ENCODE measurements around the gene SYCE1L.
A peak's percentile ranks its signal among the peaks of the same experiment; 100 is the strongest.

The SYCE1L gene

DNA sequence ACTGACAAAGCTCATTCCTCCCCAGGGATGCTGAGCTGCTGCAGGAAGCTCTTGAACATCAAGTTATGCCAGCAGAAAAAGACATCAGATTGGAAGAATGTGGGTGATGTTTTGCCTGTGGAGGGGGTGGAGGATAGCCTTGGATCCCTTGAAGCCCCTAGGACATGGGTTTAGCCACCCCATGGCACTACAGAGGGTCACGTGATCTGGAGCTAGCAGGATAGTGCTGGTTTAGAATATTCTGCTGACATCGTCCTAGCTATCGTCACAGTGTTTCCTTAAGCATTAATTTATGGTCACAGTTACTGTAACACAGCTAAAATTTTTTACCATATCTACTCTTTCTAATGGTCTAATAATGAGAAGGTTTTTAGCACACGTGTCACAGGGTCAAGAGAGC lies 28.4 kb upstream of the SYCE1L start:
- H3K18ac ChIP-seq (ENCODE audit: low read length), result no peak overlapping the region
- H4K8ac ChIP-seq (ENCODE audit: low read depth, low read length), result no peak overlapping the region
- no peaks in the 10 kb centered on the region for H3K79me1 ChIP-seq (ENCODE audit: low read length)
- H4K91ac ChIP-seq (ENCODE audit: low read depth, low read length), result no peak overlapping the region
- no peaks in the 10 kb centered on the region for H3K79me2 ChIP-seq (ENCODE audit: control insufficient read depth, insufficient read depth, low read length, poor library complexity)
- H3K23ac ChIP-seq (ENCODE audit: low read length), result no peak overlapping the region
- no peak overlapping the region for H3K4me2 ChIP-seq (ENCODE audit: low read length)
- no peak overlapping the region for H3K4ac ChIP-seq (ENCODE audit: low read depth, low read length)
- no peaks in the 10 kb centered on the region for H3K27me3 ChIP-seq (ENCODE audit: insufficient read depth, low read length)
- no CpG with 5 or more reads among the region's 4 CpGs for WGBS (ENCODE audit: extremely low coverage, insufficient coverage, insufficient read length)
- no peak overlapping the region for H2BK12ac ChIP-seq (ENCODE audit: low read length)
- H2AFZ ChIP-seq (ENCODE audit: insufficient read depth, low read length, poor library complexity), result no peak overlapping the region
- H3K27ac ChIP-seq (ENCODE audit: low read depth, low read length), result no peak overlapping the region
- H3K14ac ChIP-seq (ENCODE audit: low read length), result no peak overlapping the region
- no peaks in the 10 kb centered on the region for H3K36me3 ChIP-seq (ENCODE audit: control insufficient read depth in 1 of 2, insufficient read depth in 2 of 2, low read length in 2 of 2)
- no peaks in the 10 kb centered on the region for H3K9me3 ChIP-seq (ENCODE audit: insufficient read depth, low read depth, low read length)
- H2BK5ac ChIP-seq (ENCODE audit: low read depth, low read length, poor library complexity), result no peak overlapping the region
- H3K4me3 ChIP-seq (ENCODE audit: low read depth, low read length), result no peak overlapping the region
- H2AK5ac ChIP-seq (ENCODE audit: low read length), result no peak overlapping the region
- H2BK120ac ChIP-seq (ENCODE audit: insufficient read depth, low read length, poor library complexity), result no peak overlapping the region
- H3K9ac ChIP-seq (ENCODE audit: low read length), result peak overlapping the region; percentile 3
- no peaks in the 10 kb centered on the region for H3K4me1 ChIP-seq (ENCODE audit: control insufficient read depth in 1 of 2, insufficient read depth in 2 of 2, low read length in 2 of 2)
- DNase-seq, result no peak
- no peak overlapping the region for H4K12ac ChIP-seq (ENCODE audit: low read depth, low read length)

DNA sequence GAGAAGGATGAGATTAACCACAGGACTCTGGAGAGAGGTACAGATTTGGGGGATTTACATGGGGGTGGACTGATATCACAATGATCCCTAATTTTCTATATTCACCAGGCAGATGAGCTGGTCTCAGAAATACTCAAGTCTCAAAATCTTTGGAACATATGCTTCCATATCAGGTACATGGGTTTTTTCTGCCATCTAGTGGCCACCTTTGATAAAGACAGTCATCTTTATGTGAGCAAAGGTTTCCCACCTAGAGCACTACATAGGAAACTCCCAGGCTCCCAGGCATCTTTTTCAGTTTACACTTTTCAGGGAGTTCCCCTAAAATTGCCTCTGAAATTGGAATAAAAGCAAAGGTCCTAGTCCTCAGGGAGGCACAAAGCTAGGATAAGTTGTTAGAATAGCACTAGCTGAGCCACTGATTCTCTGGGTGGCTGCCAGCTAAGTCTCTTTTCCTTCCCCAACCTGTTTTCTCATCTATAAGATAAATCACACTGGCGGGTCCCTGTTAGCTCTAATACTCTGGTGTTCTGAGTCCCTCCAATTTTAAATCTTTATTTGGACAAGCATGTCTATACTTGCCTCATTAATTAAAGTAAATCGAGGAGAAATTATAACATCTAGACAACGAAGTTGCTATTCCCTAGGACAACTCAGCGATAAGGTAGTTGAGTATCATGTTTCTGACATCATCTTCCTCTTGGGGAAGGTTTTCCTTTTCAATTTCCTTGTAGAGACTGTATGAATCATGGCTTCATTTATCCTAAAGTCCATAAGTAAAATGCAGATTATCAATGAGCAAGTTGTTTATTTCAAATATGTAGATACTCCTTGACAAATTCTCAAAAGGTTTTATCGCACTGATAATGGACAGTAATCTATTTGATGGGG lies 27.2 kb upstream of the SYCE1L start:
- H4K91ac ChIP-seq (ENCODE audit: low read depth, low read length), result no peak overlapping the region
- H4K12ac ChIP-seq (ENCODE audit: low read depth, low read length), result no peak overlapping the region
- H3K79me2 ChIP-seq (ENCODE audit: control insufficient read depth, insufficient read depth, low read length, poor library complexity), result no peaks in the 10 kb centered on the region
- no peak overlapping the region for H2AFZ ChIP-seq (ENCODE audit: insufficient read depth, low read length, poor library complexity)
- H3K4me1 ChIP-seq (ENCODE audit: control insufficient read depth in 1 of 2, insufficient read depth in 2 of 2, low read length in 2 of 2), result no peaks in the 10 kb centered on the region
- no peak overlapping the region for H3K9ac ChIP-seq (ENCODE audit: low read length)
- H3K79me1 ChIP-seq (ENCODE audit: low read length), result no peaks in the 10 kb centered on the region
- H3K36me3 ChIP-seq (ENCODE audit: control insufficient read depth in 1 of 2, insufficient read depth in 2 of 2, low read length in 2 of 2), result no peaks in the 10 kb centered on the region
- no peak overlapping the region for H3K23ac ChIP-seq (ENCODE audit: low read length)
- H2AK5ac ChIP-seq (ENCODE audit: low read length), result no peak overlapping the region
- no peak overlapping the region for H2BK5ac ChIP-seq (ENCODE audit: low read depth, low read length, poor library complexity)
- no peak overlapping the region for H3K4ac ChIP-seq (ENCODE audit: low read depth, low read length)
- H3K4me3 ChIP-seq (ENCODE audit: low read depth, low read length), result no peak overlapping the region
- no peaks in the 10 kb centered on the region for H3K27me3 ChIP-seq (ENCODE audit: insufficient read depth, low read length)
- no peak overlapping the region for H2BK12ac ChIP-seq (ENCODE audit: low read length)
- peak; percentile 46 to 87 for DNase-seq
- WGBS (ENCODE audit: extremely low coverage, insufficient coverage, insufficient read length), result no CpG with 5 or more reads among the region's 5 CpGs
- no peak overlapping the region for H4K8ac ChIP-seq (ENCODE audit: low read depth, low read length)
- no peak overlapping the region for H3K14ac ChIP-seq (ENCODE audit: low read length)
- no peaks in the 10 kb centered on the region for H3K9me3 ChIP-seq (ENCODE audit: insufficient read depth, low read depth, low read length)
- no peak overlapping the region for H3K4me2 ChIP-seq (ENCODE audit: low read length)
- H3K18ac ChIP-seq (ENCODE audit: low read length), result no peak overlapping the region
- H2BK120ac ChIP-seq (ENCODE audit: insufficient read depth, low read length, poor library complexity), result no peak overlapping the region
- H3K27ac ChIP-seq (ENCODE audit: low read depth, low read length), result no peak overlapping the region

DNA sequence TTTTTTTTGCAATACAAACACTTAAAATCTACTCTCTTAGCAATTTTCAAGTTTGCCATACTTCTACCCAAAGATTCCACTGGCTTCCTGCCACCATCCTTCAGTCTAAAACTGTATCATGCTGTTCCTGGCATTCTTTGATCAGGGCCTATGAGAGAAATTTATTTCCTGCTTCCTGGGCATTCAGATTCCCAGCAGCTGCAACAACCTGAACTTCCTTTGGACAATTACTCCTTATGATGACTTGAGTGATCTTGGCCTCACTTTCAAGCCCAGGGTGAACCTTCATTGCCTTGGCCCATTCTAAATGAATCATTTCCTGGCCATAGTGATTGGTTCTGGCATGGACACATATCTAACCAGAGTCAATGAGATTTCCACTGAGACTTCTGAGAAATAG lies 26.3 kb upstream of the SYCE1L start:
- Histone ChIP-seq H4K8ac (ENCODE audit: low read depth, low read length) (no peak overlapping the region), H3K79me1 (ENCODE audit: low read length) (no peaks in the 10 kb centered on the region)

DNA sequence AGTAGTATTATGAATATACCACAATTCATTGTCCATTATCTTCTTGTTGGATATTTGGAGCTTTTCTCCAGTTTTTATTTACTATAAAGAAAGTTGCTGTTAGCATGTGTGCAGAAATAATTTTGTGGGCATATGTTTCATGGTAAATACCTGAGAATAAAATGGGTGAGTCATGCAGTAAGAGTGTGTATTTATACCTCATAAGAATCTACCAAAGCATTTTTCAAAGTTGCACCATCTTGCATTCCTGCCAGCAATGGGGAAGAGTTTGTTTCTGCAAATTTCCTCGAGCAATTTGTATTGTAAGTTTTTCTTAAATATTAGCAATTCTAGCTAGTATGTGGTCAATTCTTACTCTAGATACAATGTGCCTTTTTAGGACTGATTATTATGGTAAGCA lies 16.1 kb upstream of the SYCE1L start:
- H2AK5ac ChIP-seq (ENCODE audit: low read length), result no peak overlapping the region

More for the DNA sequence above, 26.3 kb upstream of the SYCE1L start:
- H3K4me2 ChIP-seq (ENCODE audit: low read length), result no peak overlapping the region
- H2BK120ac ChIP-seq (ENCODE audit: insufficient read depth, low read length, poor library complexity), result no peak overlapping the region
- no peak overlapping the region for H3K4ac ChIP-seq (ENCODE audit: low read depth, low read length)
- H3K23ac ChIP-seq (ENCODE audit: low read length), result no peak overlapping the region
- H3K4me3 ChIP-seq (ENCODE audit: low read depth, low read length), result no peak overlapping the region
- H3K4me1 ChIP-seq (ENCODE audit: control insufficient read depth in 1 of 2, insufficient read depth in 2 of 2, low read length in 2 of 2), result no peaks in the 10 kb centered on the region
- H4K12ac ChIP-seq (ENCODE audit: low read depth, low read length), result no peak overlapping the region
- no peak overlapping the region for H2AFZ ChIP-seq (ENCODE audit: insufficient read depth, low read length, poor library complexity)
- no peak overlapping the region for H2BK5ac ChIP-seq (ENCODE audit: low read depth, low read length, poor library complexity)
- H3K79me2 ChIP-seq (ENCODE audit: control insufficient read depth, insufficient read depth, low read length, poor library complexity), result no peaks in the 10 kb centered on the region
- no peak for DNase-seq
- no peaks in the 10 kb centered on the region for H3K36me3 ChIP-seq (ENCODE audit: control insufficient read depth in 1 of 2, insufficient read depth in 2 of 2, low read length in 2 of 2)
- no peak overlapping the region for H2BK12ac ChIP-seq (ENCODE audit: low read length)
- no peak overlapping the region for H4K91ac ChIP-seq (ENCODE audit: low read depth, low read length)
- H3K9ac ChIP-seq (ENCODE audit: low read length), result no peak overlapping the region
- H3K9me3 ChIP-seq (ENCODE audit: insufficient read depth, low read depth, low read length), result no peaks in the 10 kb centered on the region
- H3K27me3 ChIP-seq (ENCODE audit: insufficient read depth, low read length), result no peaks in the 10 kb centered on the region
- no peak overlapping the region for H3K27ac ChIP-seq (ENCODE audit: low read depth, low read length)
- H2AK5ac ChIP-seq (ENCODE audit: low read length), result no peak overlapping the region
- H3K18ac ChIP-seq (ENCODE audit: low read length), result no peak overlapping the region
- H3K14ac ChIP-seq (ENCODE audit: low read length), result no peak overlapping the region

More for the DNA sequence above, 16.1 kb upstream of the SYCE1L start:
- no CpG with 5 or more reads among the region's 1 CpG for WGBS (ENCODE audit: extremely low coverage, insufficient coverage, insufficient read length)
- no peak overlapping the region for H3K4ac ChIP-seq (ENCODE audit: low read depth, low read length)
- H3K9me3 ChIP-seq (ENCODE audit: insufficient read depth, low read depth, low read length), result no peaks in the 10 kb centered on the region
- no peak overlapping the region for H3K9ac ChIP-seq (ENCODE audit: low read length)
- H3K23ac ChIP-seq (ENCODE audit: low read length), result no peak overlapping the region
- no peak overlapping the region for H3K27ac ChIP-seq (ENCODE audit: low read depth, low read length)
- no peak overlapping the region for H2BK12ac ChIP-seq (ENCODE audit: low read length)
- no peak overlapping the region for H2BK120ac ChIP-seq (ENCODE audit: insufficient read depth, low read length, poor library complexity)
- no peak overlapping the region for H3K18ac ChIP-seq (ENCODE audit: low read length)
- DNase-seq, result peak; percentile 4 to 43
- H3K79me1 ChIP-seq (ENCODE audit: low read length), result no peaks in the 10 kb centered on the region
- H4K8ac ChIP-seq (ENCODE audit: low read depth, low read length), result no peak overlapping the region
- no peaks in the 10 kb centered on the region for H3K36me3 ChIP-seq (ENCODE audit: control insufficient read depth in 1 of 2, insufficient read depth in 2 of 2, low read length in 2 of 2)
- no peak overlapping the region for H4K12ac ChIP-seq (ENCODE audit: low read depth, low read length)
- H3K4me1 ChIP-seq (ENCODE audit: control insufficient read depth in 1 of 2, insufficient read depth in 2 of 2, low read length in 2 of 2), result no peaks in the 10 kb centered on the region
- H3K27me3 ChIP-seq (ENCODE audit: insufficient read depth, low read length), result no peaks in the 10 kb centered on the region
- H2AFZ ChIP-seq (ENCODE audit: insufficient read depth, low read length, poor library complexity), result no peak overlapping the region
- no peaks in the 10 kb centered on the region for H3K79me2 ChIP-seq (ENCODE audit: control insufficient read depth, insufficient read depth, low read length, poor library complexity)
- H3K4me2 ChIP-seq (ENCODE audit: low read length), result no peak overlapping the region
- H4K91ac ChIP-seq (ENCODE audit: low read depth, low read length), result no peak overlapping the region
- no peak overlapping the region for H2BK5ac ChIP-seq (ENCODE audit: low read depth, low read length, poor library complexity)
- no peak overlapping the region for H3K14ac ChIP-seq (ENCODE audit: low read length)
- H3K4me3 ChIP-seq (ENCODE audit: low read depth, low read length), result no peak overlapping the region

Data from trophoblast cell (in vitro differentiated cells and primary cell).